MCF 10A (cell line): ENCODE data around the gene TOMT. TPM values are rescaled to one million over a fixed set of nuclear protein-coding genes. Genes with fewer than 3 reads are reported as not detected.

Experiments used
- BruUV-seq: library from RNA; stranded (reverse); fragments of 400-500 nt; replicated peaks from 2 replicates; lab custom pipeline; 2021; lab: Mats Ljungman, UMichigan
- CTCF ChIA-PET: fragments of 300-600 bp; sonication (Branson Sonifier 250); formaldehyde crosslinking; extraction: SDS; loops from one replicate; lab custom pipeline; 2021; ENCODE audit warnings: antibody characterized with exemption, inconsistent platforms; lab: Yijun Ruan, JAX
- POLR2A ChIA-PET: fragments of 300-600, 350-650 bp; sonication (Branson Sonifier 250); formaldehyde crosslinking; extraction: SDS; loops from one replicate; lab custom pipeline; 2020; ENCODE audit warnings: antibody characterized with exemption, inconsistent platforms; lab: Yijun Ruan, JAX
- DNase-seq: peaks from one replicate; pipeline ENCODE4 v3.0.0-alpha.2; 2018; ENCODE audit not compliant: unreplicated experiment
- H3K27ac Mint-ChIP-seq: one replicate; pipeline ENCODE4 v1.8.0; 2022; ENCODE audit warnings: mild to moderate bottlenecking, low read depth, mixed read lengths; ENCODE audit not compliant: unreplicated experiment
- H3K27me3 Mint-ChIP-seq: one replicate; pipeline ENCODE4 v1.8.0; 2022; ENCODE audit warnings: mixed read lengths; ENCODE audit not compliant: insufficient read depth, unreplicated experiment
- H3K36me3 Mint-ChIP-seq: one replicate; pipeline ENCODE4 v1.8.0; 2022; ENCODE audit warnings: mild to moderate bottlenecking, moderate library complexity, mixed read lengths; ENCODE audit not compliant: insufficient read depth, unreplicated experiment
- H3K4me1 Mint-ChIP-seq: one replicate; pipeline ENCODE4 v1.8.0; 2022; ENCODE audit warnings: mixed read lengths; ENCODE audit not compliant: insufficient read depth, unreplicated experiment
- H3K4me3 Mint-ChIP-seq: one replicate; pipeline ENCODE4 v1.8.0; 2022; ENCODE audit warnings: mild to moderate bottlenecking, moderate library complexity, mixed read lengths; ENCODE audit not compliant: unreplicated experiment
- H3K9me3 Mint-ChIP-seq: one replicate; pipeline ENCODE4 v1.8.0; 2022; ENCODE audit warnings: mixed read lengths; ENCODE audit not compliant: unreplicated experiment
- CTCF ChIP-seq: fragments of 200-600 bp; IDR thresholded peaks from one replicate; pipeline ENCODE4 v1.8.0; 2022; ENCODE audit warnings: antibody characterized with exemption, mild to moderate bottlenecking; ENCODE audit not compliant: unreplicated experiment
- intact Hi-C: fragments of 100-400 bp; cut with micrococcal nuclease; formaldehyde crosslinking; loops from 2 replicates; pipeline ENCODE4 v1.14.1; 2022
- total RNA-seq: library from RNA; stranded (reverse); gene quantifications from 2 replicates; pipeline ENCODE4 v1.2.3, GENCODE V29; 2022

TOMT gene
- total RNA-seq, 1 experiment from 2014 or later = not detected

GRCh38 chr11:72075756-72076155 is 30.0 kb upstream of the TOMT start:
- Mint-ChIP-seq H3K27me3 (no peaks in the 10 kb centered on the region), H3K27ac (no peak overlapping the region), H3K9me3 (no peaks in the 10 kb centered on the region), H3K4me3 (no peak overlapping the region), H3K4me1 (peaks cover 44% of the 10 kb centered on the region), H3K36me3 (peaks cover 6% of the 10 kb centered on the region)
- no TSS peak for BruUV-seq
- no peak for TF ChIP-seq CTCF
- CTCF ChIA-PET = interaction anchor here (0.7 to 1.8 kb wide), 4 partner anchors 15 to 1366 kb away, joined by 3 to 7 read pairs (median 4); no protein-coding TSS in a partner anchor
- intact Hi-C loops = no loop called here
- POLR2A ChIA-PET = interaction anchor here (0.7 to 15.4 kb wide), 8 partner anchors 10 to 147 kb away, joined by 3 to 282 read pairs (median 4); no protein-coding TSS in a partner anchor
- DNase-seq = no peak

- ChIA-PET CTCF (interaction anchor here (0.6 to 2.6 kb wide), 9 partner anchors 11 to 105 kb away, joined by 3 to 21 read pairs (median 4); partner anchors contain the start of gene LAMTOR1), POLR2A (interaction anchor here (0.6 to 15.4 kb wide), 23 partner anchors 8 to 1435 kb away, joined by 3 to 282 read pairs (median 5); partner anchors contain the start of genes ANAPC15 and LAMTOR1)
- peak overlapping the region; percentile 99 for H3K4me3 Mint-ChIP-seq
- intact Hi-C loops = no loop called here
- H3K27ac Mint-ChIP-seq = peak overlapping the region; percentile 99
- peaks cover 6% of the 10 kb centered on the region for H3K36me3 Mint-ChIP-seq
- no peaks in the 10 kb centered on the region for H3K27me3 Mint-ChIP-seq
- TSS peak; percentile 33 for BruUV-seq
- no peak for TF ChIP-seq CTCF
- peaks cover 44% of the 10 kb centered on the region for H3K4me1 Mint-ChIP-seq
- no peaks in the 10 kb centered on the region for H3K9me3 Mint-ChIP-seq
- DNase-seq = no peak
These were observed 27.2 kb upstream of the TOMT start for GRCh38 chr11:72078477-72078876.

- Mint-ChIP-seq H3K27me3 (no peaks in the 10 kb centered on the region), H3K4me3 (peak overlapping the region; percentile 99), H3K9me3 (no peaks in the 10 kb centered on the region), H3K27ac (peak overlapping the region; percentile 99), H3K4me1 (peaks cover 49% of the 10 kb centered on the region), H3K36me3 (peaks cover 6% of the 10 kb centered on the region)
- TF ChIP-seq CTCF = no peak
- CTCF ChIA-PET = interaction anchor here (1.0 kb wide), 1 partner anchor 52 kb away, joined by 4 read pairs; no protein-coding TSS in a partner anchor
- POLR2A ChIA-PET = interaction anchor here (0.6 to 15.4 kb wide), 14 partner anchors 12 to 102 kb away, joined by 3 to 282 read pairs (median 6); partner anchors contain the start of gene ANAPC15
- DNase-seq = no peak
- no TSS peak for BruUV-seq
- intact Hi-C loops = loop anchor here (1.0 to 2.0 kb wide), 2 partner anchors 33 to 40 kb away; partner anchors contain the start of gene ANAPC15
These were observed 25.9 kb upstream of the TOMT start for GRCh38 chr11:72079819-72080325.
